HepG2 (cell line): ENCODE measurements around the gene GRHL1. TPM values are rescaled to one million over a fixed set of nuclear protein-coding genes. Genes with fewer than 3 reads are reported as not detected.
A peak's percentile ranks its signal among the peaks of the same experiment; 100 is the strongest.

Source experiments
- ASH2L ChIP-seq: fragments of 300-600, 200-600 bp; sonication (generic); IDR thresholded peaks from 2 replicates; pipeline ENCODE4 v1.7.0; 2017; ENCODE audit warnings: low read depth, mild to moderate bottlenecking, moderate library complexity, mixed read lengths, low read length; ENCODE audit not compliant: insufficient read length
- ATF1 ChIP-seq: IDR thresholded peaks from 2 replicates; pipeline ENCODE4 v1.6.1; 2016; ENCODE audit warnings: mild to moderate bottlenecking, control low read depth
- CC2D1A ChIP-seq: sonication (generic); formaldehyde crosslinking; IDR thresholded peaks from 2 replicates; pipeline ENCODE4 v1.8.1; 2023; ENCODE audit warnings: mild to moderate bottlenecking, missing genetic modification reagents
- CREB3 ChIP-seq: sonication (generic); formaldehyde crosslinking; IDR thresholded peaks from 2 replicates; pipeline ENCODE4 v1.5.0; 2020; ENCODE audit warnings: missing genetic modification reagents
- EED ChIP-seq: sonication (generic); formaldehyde crosslinking; IDR thresholded peaks from 2 replicates; pipeline ENCODE4 v1.5.0; 2020; ENCODE audit warnings: mild to moderate bottlenecking, missing genetic modification reagents
- FOXO1 ChIP-seq: sonication (generic); formaldehyde crosslinking; IDR thresholded peaks from 2 replicates; pipeline ENCODE4 v1.4.0; 2020; ENCODE audit warnings: missing genetic modification reagents
- GABPA ChIP-seq, 2 experiments: IDR thresholded peaks; 2 replicates each; pipeline ENCODE4 v1.6.1; 2011 to 2016; ENCODE audit warnings: low read depth in 2 of 2, low read length in 1 of 2, missing biosample characterization in 1 of 2, missing genetic modification characterization in 1 of 2
- GATAD2A ChIP-seq: IDR thresholded peaks from 2 replicates; pipeline ENCODE4 v1.6.1; 2016
- GRHL1 ChIP-seq: sonication (generic); formaldehyde crosslinking; conservative IDR thresholded peaks from 2 replicates; pipeline ENCODE4 v1.8.0; 2022; ENCODE audit warnings: missing genetic modification reagents
- KLF6 ChIP-seq: IDR thresholded peaks from 2 replicates; pipeline ENCODE4 v1.8.0; 2016; ENCODE audit warnings: missing biosample characterization, missing genetic modification reagents
- MED8 ChIP-seq: sonication (generic); formaldehyde crosslinking; IDR thresholded peaks from 2 replicates; pipeline ENCODE4 v1.8.1; 2023; ENCODE audit warnings: mild to moderate bottlenecking, missing genetic modification reagents; ENCODE audit not compliant: insufficient replicate concordance
- NR0B2 ChIP-seq: sonication (generic); formaldehyde crosslinking; IDR thresholded peaks from 2 replicates; pipeline ENCODE4 v1.4.0; 2020; ENCODE audit warnings: mild to moderate bottlenecking, missing genetic modification reagents
- SCMH1 ChIP-seq: sonication (generic); formaldehyde crosslinking; IDR thresholded peaks from 2 replicates; pipeline ENCODE4 v1.9.0; 2021; ENCODE audit warnings: missing genetic modification reagents, mild to moderate bottlenecking, borderline replicate concordance
- SP5 ChIP-seq: IDR thresholded peaks from 2 replicates; pipeline ENCODE4 v1.6.1; 2016; ENCODE audit warnings: low read depth, borderline replicate concordance
- TMF1 ChIP-seq: sonication (generic); formaldehyde crosslinking; IDR thresholded peaks from 2 replicates; pipeline ENCODE4 v1.8.1; 2022; ENCODE audit warnings: low read depth, missing genetic modification reagents
- ZBTB8A ChIP-seq: sonication (generic); formaldehyde crosslinking; IDR thresholded peaks from 2 replicates; pipeline ENCODE4 v1.4.0; 2020; ENCODE audit warnings: mild to moderate bottlenecking, low read depth, missing genetic modification reagents, borderline replicate concordance
- ZC3H13 ChIP-seq: sonication (generic); formaldehyde crosslinking; IDR thresholded peaks from 2 replicates; pipeline ENCODE4 v1.8.1; 2023; ENCODE audit warnings: mild to moderate bottlenecking, missing genetic modification reagents, moderate library complexity
- ZFP82 ChIP-seq: sonication (generic); formaldehyde crosslinking; IDR thresholded peaks from 2 replicates; pipeline ENCODE4 v1.5.1; 2020; ENCODE audit warnings: mild to moderate bottlenecking, missing genetic modification reagents, borderline replicate concordance
- ZNF589 ChIP-seq: sonication (generic); formaldehyde crosslinking; conservative IDR thresholded peaks from 2 replicates; pipeline ENCODE4 v1.8.0; 2022; ENCODE audit warnings: mild to moderate bottlenecking, moderate library complexity, missing genetic modification reagents
- ZNF788 ChIP-seq: sonication (generic); formaldehyde crosslinking; IDR thresholded peaks from 2 replicates; pipeline ENCODE4 v1.5.0; 2020; ENCODE audit warnings: mild to moderate bottlenecking, missing genetic modification reagents, borderline replicate concordance
- polyA plus RNA-seq, 8 experiments: library from polyadenylated mRNA; depleted of rRNA in 3 of 8; stranded (reverse) in 7 of 8; unstranded in 1 of 8; fragments of >200 nt; fragmentation: Illumina TruSeq in 4 of 8; extraction: Trizol in 4 of 8; gene quantifications; 2 replicates each; pipeline versions ENCODE4 v1.2.1 to v1.2.3, GENCODE V29; 2011 to 2016; ENCODE audit warnings: low read depth in 4 of 8, missing spikeins in 1 of 8, mixed read lengths in 1 of 8; ENCODE audit not compliant: insufficient read depth in 1 of 8
- total RNA-seq, 5 experiments: library from RNA; depleted of rRNA; stranded (reverse); fragments of >200 nt; fragmentation: Illumina TruSeq; extraction: Trizol; gene quantifications; 2 replicates each; pipeline ENCODE4 v1.2.3, GENCODE V29; 2016; ENCODE audit warnings: low read depth in 1 of 5
- TF ChIP-seq, protein P1 (sequence below): sonication (generic); formaldehyde crosslinking; IDR thresholded peaks from 2 replicates; pipeline ENCODE4 v1.4.0; 2020; ENCODE audit warnings: missing genetic modification reagents, borderline replicate concordance
- TF ChIP-seq, protein P2 (sequence below): fragments of 450-650 bp; IDR thresholded peaks from 2 replicates; pipeline ENCODE4 v1.6.1; 2016

Gene GRHL1
- total and polyA plus RNA-seq, 2 of the 13 experiments (the other 11 are each of a cell fraction or from before 2014, with no cell fraction given) = 9.3 to 12.0 TPM

DNA sequence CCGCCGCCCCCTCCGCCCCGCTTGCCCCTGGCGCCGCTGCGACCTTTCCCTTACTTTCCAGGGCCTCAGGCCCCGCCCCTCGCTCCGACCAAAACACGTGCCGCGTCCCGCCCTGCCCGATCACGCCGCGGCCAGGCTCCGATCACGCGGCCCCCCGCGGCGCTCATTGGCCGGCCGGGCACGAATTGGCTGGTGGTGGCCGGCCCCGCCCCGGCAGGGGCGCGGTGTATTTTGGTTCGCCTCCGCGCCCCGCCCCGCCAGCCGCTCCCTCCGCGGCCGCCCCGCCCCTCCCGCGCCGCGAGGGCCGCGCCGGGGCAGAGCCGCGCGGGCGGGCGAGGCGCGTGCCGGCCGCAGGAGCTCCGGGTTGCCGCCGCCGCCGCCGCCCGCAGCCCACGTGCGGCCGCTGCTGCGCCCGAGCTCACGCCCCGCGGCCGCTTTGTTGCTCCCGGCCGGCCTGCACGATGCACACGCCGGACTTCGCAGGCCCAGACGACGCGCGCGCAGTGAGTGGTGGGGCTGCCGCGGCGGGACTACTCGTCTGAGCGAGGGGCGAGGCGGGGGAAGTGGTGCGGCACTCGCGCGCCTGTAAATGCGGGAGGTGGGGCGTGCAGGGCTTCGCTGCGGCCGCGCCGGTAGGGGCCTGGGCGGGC, 91.9 kb downstream of the GRHL1 start, which contains the start of gene KLF11 (continued):
- TF ChIP-seq, protein P1, sequence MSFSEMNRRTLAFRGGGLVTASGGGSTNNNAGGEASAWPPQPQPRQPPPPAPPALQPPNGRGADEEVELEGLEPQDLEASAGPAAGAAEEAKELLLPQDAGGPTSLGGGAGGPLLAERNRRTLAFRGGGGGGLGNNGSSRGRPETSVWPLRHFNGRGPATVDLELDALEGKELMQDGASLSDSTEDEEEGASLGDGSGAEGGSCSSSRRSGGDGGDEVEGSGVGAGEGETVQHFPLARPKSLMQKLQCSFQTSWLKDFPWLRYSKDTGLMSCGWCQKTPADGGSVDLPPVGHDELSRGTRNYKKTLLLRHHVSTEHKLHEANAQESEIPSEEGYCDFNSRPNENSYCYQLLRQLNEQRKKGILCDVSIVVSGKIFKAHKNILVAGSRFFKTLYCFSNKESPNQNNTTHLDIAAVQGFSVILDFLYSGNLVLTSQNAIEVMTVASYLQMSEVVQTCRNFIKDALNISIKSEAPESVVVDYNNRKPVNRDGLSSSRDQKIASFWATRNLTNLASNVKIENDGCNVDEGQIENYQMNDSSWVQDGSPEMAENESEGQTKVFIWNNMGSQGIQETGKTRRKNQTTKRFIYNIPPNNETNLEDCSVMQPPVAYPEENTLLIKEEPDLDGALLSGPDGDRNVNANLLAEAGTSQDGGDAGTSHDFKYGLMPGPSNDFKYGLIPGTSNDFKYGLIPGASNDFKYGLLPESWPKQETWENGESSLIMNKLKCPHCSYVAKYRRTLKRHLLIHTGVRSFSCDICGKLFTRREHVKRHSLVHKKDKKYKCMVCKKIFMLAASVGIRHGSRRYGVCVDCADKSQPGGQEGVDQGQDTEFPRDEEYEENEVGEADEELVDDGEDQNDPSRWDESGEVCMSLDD = peak; percentile 89
- TF ChIP-seq, protein P2, sequence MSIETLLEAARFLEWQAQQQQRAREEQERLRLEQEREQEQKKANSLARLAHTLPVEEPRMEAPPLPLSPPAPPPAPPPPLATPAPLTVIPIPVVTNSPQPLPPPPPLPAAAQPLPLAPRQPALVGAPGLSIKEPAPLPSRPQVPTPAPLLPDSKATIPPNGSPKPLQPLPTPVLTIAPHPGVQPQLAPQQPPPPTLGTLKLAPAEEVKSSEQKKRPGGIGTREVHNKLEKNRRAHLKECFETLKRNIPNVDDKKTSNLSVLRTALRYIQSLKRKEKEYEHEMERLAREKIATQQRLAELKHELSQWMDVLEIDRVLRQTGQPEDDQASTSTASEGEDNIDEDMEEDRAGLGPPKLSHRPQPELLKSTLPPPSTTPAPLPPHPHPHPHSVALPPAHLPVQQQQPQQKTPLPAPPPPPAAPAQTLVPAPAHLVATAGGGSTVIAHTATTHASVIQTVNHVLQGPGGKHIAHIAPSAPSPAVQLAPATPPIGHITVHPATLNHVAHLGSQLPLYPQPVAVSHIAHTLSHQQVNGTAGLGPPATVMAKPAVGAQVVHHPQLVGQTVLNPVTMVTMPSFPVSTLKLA = peak; percentile 32; the same call in 1 of the 2 replicates
- TF ChIP-seq ZBTB8A (CRISPR knock-in tag) = no peak
- TF ChIP-seq NR0B2 (CRISPR knock-in tag) = peak; percentile 98
- peak; percentile 81; the same call in 1 of the 2 replicates for TF ChIP-seq ZNF589 (CRISPR knock-in tag)
- no peak for TF ChIP-seq ASH2L
- no peak for TF ChIP-seq GATAD2A (CRISPR knock-in tag)
- no peak for TF ChIP-seq GABPA (IDR thresholded peaks at IDR 0.05; ENCODE audit: low read depth, low read length)
- TF ChIP-seq GABPA (CRISPR knock-in tag; IDR thresholded peaks at IDR 0.05; ENCODE audit: low read depth) = no peak
- no peak for TF ChIP-seq ATF1 (CRISPR knock-in tag)
- peak; percentile 89 for TF ChIP-seq TMF1 (CRISPR knock-in tag)
- peak; percentile 93 for TF ChIP-seq ZC3H13 (CRISPR knock-in tag)
- TF ChIP-seq SP5 (CRISPR knock-in tag) = peak; percentile 86
- TF ChIP-seq EED = peak; percentile 44; the same call in 1 of the 2 replicates
- TF ChIP-seq KLF6 (CRISPR knock-in tag) = peak; percentile 99
- TF ChIP-seq GRHL1 (CRISPR knock-in tag) = no peak; the same call in 1 of the 2 replicates
- peak; percentile 89; the same call in 1 of the 2 replicates for TF ChIP-seq ZFP82 (CRISPR knock-in tag)
- TF ChIP-seq SCMH1 (CRISPR knock-in tag) = no peak
- TF ChIP-seq ZNF788 (CRISPR knock-in tag) = no peak
- TF ChIP-seq MED8 (CRISPR knock-in tag) = peak; percentile 78
- no peak for TF ChIP-seq CC2D1A (CRISPR knock-in tag)
- peak; percentile 99 for TF ChIP-seq CREB3 (CRISPR knock-in tag)
- peak; percentile 86 for TF ChIP-seq FOXO1 (CRISPR knock-in tag)
